ENCODE results near the gene NR2F1. TPM values are rescaled to one million over a fixed set of nuclear protein-coding genes. Genes with fewer than 3 reads are reported as not detected.

Gene NR2F1
- total and polyA plus RNA-seq, 2 donors (not counting 1 experiment from before 2014, with no cell fraction given), result 64.4 to 90.8 TPM

GRCh38 chr5:93637697-93638096 is 54.7 kb downstream of the NR2F1 start:
- no peaks in the 10 kb centered on the region for H3K4me1 ChIP-seq (ENCODE audit: control insufficient read depth, extremely low read depth, insufficient read depth, low read length)
- H3K9me3 ChIP-seq (ENCODE audit: control insufficient read depth, insufficient read depth, low read depth, low read length), result no peaks in the 10 kb centered on the region
- H4K20me1 ChIP-seq (ENCODE audit: control insufficient read depth, extremely low read depth, insufficient read depth, low read length), result no peaks in the 10 kb centered on the region
- no peaks in the 10 kb centered on the region for H3K36me3 ChIP-seq (ENCODE audit: control insufficient read depth, insufficient read depth, low read length)
- no peaks in the 10 kb centered on the region for H3K27me3 ChIP-seq (ENCODE audit: control insufficient read depth, insufficient read depth, low read length)
- H3K4me2 ChIP-seq (ENCODE audit: extremely low read depth, insufficient read depth, low read length), result no peak overlapping the region
- no peak overlapping the region for H2AFZ ChIP-seq (ENCODE audit: low read length)
- TF ChIP-seq EZH2 (IDR thresholded peaks at IDR 0.05; ENCODE audit: low read length, missing control alignments) (no peak), CTCF (conservative IDR thresholded peaks at IDR 0.05 in 1 of 2, IDR thresholded peaks at IDR 0.05 in 1 of 2; ENCODE audit: low read depth in 1 of 2, low read length in 2 of 2) (no peak)
- no peak overlapping the region for H3K9ac ChIP-seq (ENCODE audit: insufficient read depth, low read length)
- H3K27ac ChIP-seq (ENCODE audit: insufficient read depth, low read length), result no peak overlapping the region
- DNase-seq (ENCODE audit: low read depth in 2 of 2), result no peak
- H3K79me2 ChIP-seq (ENCODE audit: control insufficient read depth, insufficient read depth, low read length), result no peaks in the 10 kb centered on the region
- H3K4me3 ChIP-seq (replicated peaks in 1 of 4; ENCODE audit: control extremely low read depth in 1 of 4, insufficient read depth in 1 of 4, low read depth in 3 of 4, low read length in 4 of 4), result no peak overlapping the region

- Histone ChIP-seq H3K79me2 (ENCODE audit: control insufficient read depth, insufficient read depth, low read length) (no peaks in the 10 kb centered on the region), H3K4me2 (ENCODE audit: extremely low read depth, insufficient read depth, low read length) (no peak overlapping the region), H2AFZ (ENCODE audit: low read length) (no peak overlapping the region), H3K27me3 (ENCODE audit: control insufficient read depth, insufficient read depth, low read length) (no peaks in the 10 kb centered on the region), H3K4me1 (ENCODE audit: control insufficient read depth, extremely low read depth, insufficient read depth, low read length) (no peaks in the 10 kb centered on the region), H3K4me3 (replicated peaks in 1 of 4; ENCODE audit: control extremely low read depth in 1 of 4, insufficient read depth in 1 of 4, low read depth in 3 of 4, low read length in 4 of 4) (no peak overlapping the region), H4K20me1 (ENCODE audit: control insufficient read depth, extremely low read depth, insufficient read depth, low read length) (no peaks in the 10 kb centered on the region), H3K27ac (ENCODE audit: insufficient read depth, low read length) (no peak overlapping the region), H3K9ac (ENCODE audit: insufficient read depth, low read length) (no peak overlapping the region), H3K9me3 (ENCODE audit: control insufficient read depth, insufficient read depth, low read depth, low read length) (no peaks in the 10 kb centered on the region), H3K36me3 (ENCODE audit: control insufficient read depth, insufficient read depth, low read length) (no peaks in the 10 kb centered on the region)
- TF ChIP-seq EZH2 (IDR thresholded peaks at IDR 0.05; ENCODE audit: low read length, missing control alignments) (no peak), CTCF (conservative IDR thresholded peaks at IDR 0.05 in 1 of 2, IDR thresholded peaks at IDR 0.05 in 1 of 2; ENCODE audit: low read depth in 1 of 2, low read length in 2 of 2) (no peak)
- no peak for DNase-seq (ENCODE audit: low read depth in 2 of 2)
These were observed 59.5 kb downstream of the NR2F1 start for GRCh38 chr5:93642526-93642925.

Other genes starting within 250 kb of the NR2F1 start
- gene NR2F1-AS1, start 2.0 kb upstream of the NR2F1 start, total RNA-seq, result 33.6 and 44.6 TPM in 2 replicates
- 22.4 and 29.6 TPM in 2 replicates for gene NR2F1-AS1, start 2.0 kb upstream of the NR2F1 start, polyA plus RNA-seq
- gene POU5F2, start 158.4 kb downstream of the NR2F1 start, total RNA-seq, result 0.51 and 0.66 TPM in 2 replicates
- 0.01 TPM in 2 replicates for gene POU5F2, start 158.4 kb downstream of the NR2F1 start, polyA plus RNA-seq

Measured in fibroblast of lung (primary cell).